ENCODE results near the gene KCNK4. TPM values are rescaled to one million over a fixed set of nuclear protein-coding genes. Genes with fewer than 3 reads are reported as not detected.
A peak's percentile ranks its signal among the peaks of the same experiment; 100 is the strongest.

KCNK4 gene
- total and polyA plus RNA-seq, 4 donors: not detected

DNA sequence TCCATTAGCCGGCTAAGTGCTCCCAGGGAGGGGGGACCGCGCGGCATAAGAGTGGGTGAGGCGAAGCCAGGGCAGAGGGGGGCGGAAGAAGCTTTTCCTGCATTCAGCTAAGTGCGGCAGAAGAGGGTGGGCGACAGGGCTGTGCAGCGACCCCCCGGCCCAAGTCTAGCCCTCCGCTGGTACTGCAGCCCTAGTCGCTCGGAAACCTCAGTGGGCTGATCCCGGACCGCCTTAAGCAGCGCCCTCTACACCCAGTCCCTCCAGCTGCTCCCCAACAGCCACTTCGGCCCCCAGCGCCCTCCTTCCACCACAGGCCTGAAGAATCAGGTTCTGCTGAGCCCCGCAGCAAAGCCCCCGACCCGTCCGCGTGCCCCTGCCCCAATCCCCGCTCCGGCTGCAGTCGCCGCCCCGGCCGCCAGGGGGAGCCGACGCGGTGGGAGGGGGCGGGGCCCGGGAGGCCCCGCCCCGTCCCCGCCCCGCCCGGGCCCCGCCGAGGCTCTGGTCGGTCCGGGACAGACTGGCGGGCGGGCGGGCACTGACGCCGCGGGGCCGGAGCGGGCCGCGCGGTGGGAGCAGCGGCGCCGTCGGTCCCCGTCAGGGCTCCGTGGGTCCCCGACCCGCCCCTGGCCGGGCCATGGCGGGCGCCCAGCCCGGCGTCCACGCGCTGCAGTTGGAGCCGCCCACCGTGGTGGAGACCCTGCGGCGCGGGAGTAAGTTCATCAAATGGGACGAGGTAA, 39.9 kb upstream of the KCNK4 start, which contains the start of gene PLCB3:
TSS of gene PLCB3 (plus strand) at position 515 of the 737 bp plus-strand sequence. CDS start at position 635, 120 bp downstream.
- WGBS: 1% methylated on average over 75 of the region's 75 CpGs
- peaks cover 10 to 49% (median 38%) of the 10 kb centered on the region in 4 donors for H3K4me1 ChIP-seq (ENCODE audit: control insufficient read depth in 4 of 4, insufficient read depth in 4 of 4, low read length in 3 of 4)
- H3K27me3 ChIP-seq (ENCODE audit: control insufficient read depth in 4 of 4, insufficient read depth in 4 of 4, low read length in 3 of 4): no peaks in the 10 kb centered on the region
- H3K9ac ChIP-seq (ENCODE audit: low read depth in 1 of 2, low read length in 2 of 2): peak within 1 kb of the TSS in 1 of 2 donors; percentile 63
- peaks cover 0 to 3% (median under 1%) of the 10 kb centered on the region in 4 donors for H3K36me3 ChIP-seq (ENCODE audit: control insufficient read depth in 4 of 4, insufficient read depth in 3 of 4, low read depth in 1 of 4, low read length in 3 of 4)
- H3K27ac ChIP-seq (ENCODE audit: low read depth in 1 of 2, low read length in 2 of 2): no peak within 1 kb of the TSS
- peak; percentile 84 for DNase-seq (ENCODE audit: low spot score)
- TF ChIP-seq, protein P1, sequence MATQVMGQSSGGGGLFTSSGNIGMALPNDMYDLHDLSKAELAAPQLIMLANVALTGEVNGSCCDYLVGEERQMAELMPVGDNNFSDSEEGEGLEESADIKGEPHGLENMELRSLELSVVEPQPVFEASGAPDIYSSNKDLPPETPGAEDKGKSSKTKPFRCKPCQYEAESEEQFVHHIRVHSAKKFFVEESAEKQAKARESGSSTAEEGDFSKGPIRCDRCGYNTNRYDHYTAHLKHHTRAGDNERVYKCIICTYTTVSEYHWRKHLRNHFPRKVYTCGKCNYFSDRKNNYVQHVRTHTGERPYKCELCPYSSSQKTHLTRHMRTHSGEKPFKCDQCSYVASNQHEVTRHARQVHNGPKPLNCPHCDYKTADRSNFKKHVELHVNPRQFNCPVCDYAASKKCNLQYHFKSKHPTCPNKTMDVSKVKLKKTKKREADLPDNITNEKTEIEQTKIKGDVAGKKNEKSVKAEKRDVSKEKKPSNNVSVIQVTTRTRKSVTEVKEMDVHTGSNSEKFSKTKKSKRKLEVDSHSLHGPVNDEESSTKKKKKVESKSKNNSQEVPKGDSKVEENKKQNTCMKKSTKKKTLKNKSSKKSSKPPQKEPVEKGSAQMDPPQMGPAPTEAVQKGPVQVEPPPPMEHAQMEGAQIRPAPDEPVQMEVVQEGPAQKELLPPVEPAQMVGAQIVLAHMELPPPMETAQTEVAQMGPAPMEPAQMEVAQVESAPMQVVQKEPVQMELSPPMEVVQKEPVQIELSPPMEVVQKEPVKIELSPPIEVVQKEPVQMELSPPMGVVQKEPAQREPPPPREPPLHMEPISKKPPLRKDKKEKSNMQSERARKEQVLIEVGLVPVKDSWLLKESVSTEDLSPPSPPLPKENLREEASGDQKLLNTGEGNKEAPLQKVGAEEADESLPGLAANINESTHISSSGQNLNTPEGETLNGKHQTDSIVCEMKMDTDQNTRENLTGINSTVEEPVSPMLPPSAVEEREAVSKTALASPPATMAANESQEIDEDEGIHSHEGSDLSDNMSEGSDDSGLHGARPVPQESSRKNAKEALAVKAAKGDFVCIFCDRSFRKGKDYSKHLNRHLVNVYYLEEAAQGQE (IDR thresholded peaks at IDR 0.05): no peak
- TF ChIP-seq RAD21 (IDR thresholded peaks at IDR 0.05): peak in 1 of 2 donors; percentile 38
- TF ChIP-seq, protein P2, sequence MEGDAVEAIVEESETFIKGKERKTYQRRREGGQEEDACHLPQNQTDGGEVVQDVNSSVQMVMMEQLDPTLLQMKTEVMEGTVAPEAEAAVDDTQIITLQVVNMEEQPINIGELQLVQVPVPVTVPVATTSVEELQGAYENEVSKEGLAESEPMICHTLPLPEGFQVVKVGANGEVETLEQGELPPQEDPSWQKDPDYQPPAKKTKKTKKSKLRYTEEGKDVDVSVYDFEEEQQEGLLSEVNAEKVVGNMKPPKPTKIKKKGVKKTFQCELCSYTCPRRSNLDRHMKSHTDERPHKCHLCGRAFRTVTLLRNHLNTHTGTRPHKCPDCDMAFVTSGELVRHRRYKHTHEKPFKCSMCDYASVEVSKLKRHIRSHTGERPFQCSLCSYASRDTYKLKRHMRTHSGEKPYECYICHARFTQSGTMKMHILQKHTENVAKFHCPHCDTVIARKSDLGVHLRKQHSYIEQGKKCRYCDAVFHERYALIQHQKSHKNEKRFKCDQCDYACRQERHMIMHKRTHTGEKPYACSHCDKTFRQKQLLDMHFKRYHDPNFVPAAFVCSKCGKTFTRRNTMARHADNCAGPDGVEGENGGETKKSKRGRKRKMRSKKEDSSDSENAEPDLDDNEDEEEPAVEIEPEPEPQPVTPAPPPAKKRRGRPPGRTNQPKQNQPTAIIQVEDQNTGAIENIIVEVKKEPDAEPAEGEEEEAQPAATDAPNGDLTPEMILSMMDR (IDR thresholded peaks at IDR 0.05; ENCODE audit: low read depth, low read length, missing input control): peak; percentile 76
- no peaks in the 10 kb centered on the region for H3K9me3 ChIP-seq (ENCODE audit: control insufficient read depth in 4 of 4, low read length in 3 of 4)
- H3K4me3 ChIP-seq (ENCODE audit: low read depth in 1 of 3, low read length in 3 of 3): peak within 1 kb of the TSS; percentile 36 to 67 (median 51)

DNA sequence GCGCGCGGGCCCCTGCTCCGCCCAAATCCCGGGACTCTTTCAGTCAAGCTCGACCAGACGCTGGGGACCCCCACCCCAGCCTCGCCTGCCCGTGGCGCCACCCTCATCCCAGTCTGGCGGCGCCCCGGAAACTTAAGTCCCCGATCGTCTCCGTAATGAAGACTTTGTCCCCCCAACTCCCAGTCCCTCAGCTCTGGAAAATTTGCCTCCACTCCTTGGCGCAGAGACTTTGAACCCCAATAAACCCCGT, 39.4 kb upstream of the KCNK4 start:
- WGBS: 2% methylated on average over 18 of the region's 18 CpGs
- Histone ChIP-seq H3K9ac (ENCODE audit: low read depth in 1 of 2, low read length in 2 of 2) (peak overlapping the region in 1 of 2 donors; percentile 63), H3K27me3 (ENCODE audit: control insufficient read depth in 4 of 4, insufficient read depth in 4 of 4, low read length in 3 of 4) (no peaks in the 10 kb centered on the region), H3K4me1 (ENCODE audit: control insufficient read depth in 4 of 4, insufficient read depth in 4 of 4, low read length in 3 of 4) (peaks cover 10 to 49% (median 38%) of the 10 kb centered on the region in 4 donors), H3K9me3 (ENCODE audit: control insufficient read depth in 4 of 4, low read length in 3 of 4) (no peaks in the 10 kb centered on the region), H3K4me3 (ENCODE audit: low read depth in 1 of 3, low read length in 3 of 3) (peak overlapping the region; percentile 36 to 67 (median 51)), H3K36me3 (ENCODE audit: control insufficient read depth in 4 of 4, insufficient read depth in 3 of 4, low read depth in 1 of 4, low read length in 3 of 4) (peaks cover 0 to 8% (median 3%) of the 10 kb centered on the region in 4 donors), H3K27ac (ENCODE audit: low read depth in 1 of 2, low read length in 2 of 2) (no peak overlapping the region)
- DNase-seq (ENCODE audit: low spot score): no peak
- TF ChIP-seq EGR1 (IDR thresholded peaks at IDR 0.05; ENCODE audit: low read depth in 2 of 2): no peak
- no peak for TF ChIP-seq HNF4G (IDR thresholded peaks at IDR 0.05)
- TF ChIP-seq YY1 (IDR thresholded peaks at IDR 0.05): no peak
- no peak for TF ChIP-seq JUND (IDR thresholded peaks at IDR 0.05)
- TF ChIP-seq, protein P3, sequence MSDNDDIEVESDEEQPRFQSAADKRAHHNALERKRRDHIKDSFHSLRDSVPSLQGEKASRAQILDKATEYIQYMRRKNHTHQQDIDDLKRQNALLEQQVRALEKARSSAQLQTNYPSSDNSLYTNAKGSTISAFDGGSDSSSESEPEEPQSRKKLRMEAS (IDR thresholded peaks at IDR 0.05): no peak
- TF ChIP-seq, protein P2 (IDR thresholded peaks at IDR 0.05; ENCODE audit: low read depth, low read length, missing input control): no peak

Data from liver (tissue), 9 donors.